ENCODE data around the gene LAD1. TPM values are rescaled to one million over a fixed set of nuclear protein-coding genes. Genes with fewer than 3 reads are reported as not detected.

LAD1 gene
- polyA plus RNA-seq, 1 experiment = 0.04 TPM

DNA sequence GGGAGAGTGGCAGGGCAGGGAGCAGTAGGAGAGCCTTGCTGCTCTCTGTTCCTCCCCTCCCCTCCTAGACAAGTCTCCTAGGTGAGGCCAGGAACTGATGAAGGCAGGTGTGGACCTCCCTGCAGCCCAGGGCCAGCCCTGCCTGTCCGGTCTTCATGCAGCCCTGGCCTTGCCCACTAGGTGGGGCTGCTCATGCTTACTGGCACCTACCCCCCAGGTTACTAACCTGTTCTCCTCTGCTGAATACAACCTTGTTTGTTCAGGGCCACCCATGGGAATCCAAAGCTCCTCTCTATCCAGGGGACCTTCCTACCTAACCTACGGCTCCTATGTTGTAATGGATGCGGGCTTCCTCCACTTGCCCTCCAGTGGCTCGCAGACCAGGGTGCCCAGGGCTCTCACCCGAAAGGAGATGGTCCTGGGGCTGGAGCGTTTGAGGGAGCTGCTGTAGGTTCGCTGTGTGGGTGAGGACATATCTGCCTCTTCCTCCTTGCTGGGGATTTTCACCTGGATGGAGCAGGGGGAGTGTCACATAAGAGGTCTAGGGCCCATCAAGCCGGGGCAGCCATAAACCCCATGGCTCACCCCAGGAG is 13.7 kb downstream of the LAD1 start:
- Histone ChIP-seq H3K27me3 (ENCODE audit: control insufficient read depth, insufficient read depth, low read length) (peaks cover 3% of the 10 kb centered on the region), H3K9me3 (ENCODE audit: control insufficient read depth, insufficient read depth, low read length) (no peaks in the 10 kb centered on the region), H3K27ac (ENCODE audit: low read depth, low read length) (no peak overlapping the region), H3K4me3 (ENCODE audit: low read depth, low read length) (no peak overlapping the region)
- CTCF ChIA-PET = interaction anchor here (0.5 to 2.0 kb wide), 18 partner anchors 9 to 128 kb away, joined by 3 to 8 read pairs (median 3); partner anchors contain the start of gene TNNI1
- POLR2A ChIA-PET = interaction anchor here (0.5 kb wide), 1 partner anchor 127 kb away, joined by 7 read pairs; no protein-coding TSS in a partner anchor
- no peak for DNase-seq (ENCODE audit: low read depth, low spot score)
- TF ChIP-seq, protein P1, sequence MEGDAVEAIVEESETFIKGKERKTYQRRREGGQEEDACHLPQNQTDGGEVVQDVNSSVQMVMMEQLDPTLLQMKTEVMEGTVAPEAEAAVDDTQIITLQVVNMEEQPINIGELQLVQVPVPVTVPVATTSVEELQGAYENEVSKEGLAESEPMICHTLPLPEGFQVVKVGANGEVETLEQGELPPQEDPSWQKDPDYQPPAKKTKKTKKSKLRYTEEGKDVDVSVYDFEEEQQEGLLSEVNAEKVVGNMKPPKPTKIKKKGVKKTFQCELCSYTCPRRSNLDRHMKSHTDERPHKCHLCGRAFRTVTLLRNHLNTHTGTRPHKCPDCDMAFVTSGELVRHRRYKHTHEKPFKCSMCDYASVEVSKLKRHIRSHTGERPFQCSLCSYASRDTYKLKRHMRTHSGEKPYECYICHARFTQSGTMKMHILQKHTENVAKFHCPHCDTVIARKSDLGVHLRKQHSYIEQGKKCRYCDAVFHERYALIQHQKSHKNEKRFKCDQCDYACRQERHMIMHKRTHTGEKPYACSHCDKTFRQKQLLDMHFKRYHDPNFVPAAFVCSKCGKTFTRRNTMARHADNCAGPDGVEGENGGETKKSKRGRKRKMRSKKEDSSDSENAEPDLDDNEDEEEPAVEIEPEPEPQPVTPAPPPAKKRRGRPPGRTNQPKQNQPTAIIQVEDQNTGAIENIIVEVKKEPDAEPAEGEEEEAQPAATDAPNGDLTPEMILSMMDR (IDR thresholded peaks at IDR 0.05; ENCODE audit: low read depth, low read length) = peak; percentile 77

DNA sequence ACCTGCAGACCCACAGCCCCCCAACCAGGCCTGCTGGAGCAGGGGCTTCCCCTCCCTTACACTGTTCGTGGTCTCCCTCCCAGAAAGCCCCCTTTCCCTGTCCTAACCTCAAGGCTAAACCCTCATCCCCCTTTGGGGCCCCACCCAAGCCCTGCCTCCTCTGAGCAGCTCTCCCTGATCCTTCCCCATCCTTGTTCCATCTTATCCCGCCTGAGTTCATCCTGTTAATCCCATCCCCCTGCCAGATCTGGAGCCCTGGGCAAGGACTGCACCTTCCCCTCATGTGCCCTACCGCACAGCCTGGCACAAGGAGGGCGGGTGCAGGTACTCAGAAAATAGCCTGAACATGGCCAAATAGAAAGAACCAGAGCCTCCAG is 14.7 kb downstream of the LAD1 start:
- Histone ChIP-seq H3K9me3 (ENCODE audit: control insufficient read depth, insufficient read depth, low read length) (no peaks in the 10 kb centered on the region), H3K27ac (ENCODE audit: low read depth, low read length) (peak overlapping the region; percentile 92), H3K27me3 (ENCODE audit: control insufficient read depth, insufficient read depth, low read length) (peaks cover 3% of the 10 kb centered on the region), H3K4me3 (ENCODE audit: low read depth, low read length) (peak overlapping the region; percentile 8; the same call in 1 of the 2 replicates)
- TF ChIP-seq, protein P1 (IDR thresholded peaks at IDR 0.05; ENCODE audit: low read depth, low read length) = no peak
- ChIA-PET CTCF (interaction anchor here (0.6 to 2.0 kb wide), 7 partner anchors 11 to 95 kb away, joined by 3 to 8 read pairs (median 3); partner anchors contain the start of gene TNNI1), POLR2A (no interaction called here)
- DNase-seq (ENCODE audit: low read depth, low spot score) = no peak

GRCh38 chr1:201383647-201384405 is 15.3 kb downstream of the LAD1 start:
- CTCF ChIA-PET = interaction anchor here (0.6 to 1.4 kb wide), 4 partner anchors 12 to 52 kb away, joined by 3 to 7 read pairs (median 6); no protein-coding TSS in a partner anchor
- H3K27ac ChIP-seq (ENCODE audit: low read depth, low read length) = peak overlapping the region; percentile 92
- no peaks in the 10 kb centered on the region for H3K27me3 ChIP-seq (ENCODE audit: control insufficient read depth, insufficient read depth, low read length)
- no peaks in the 10 kb centered on the region for H3K9me3 ChIP-seq (ENCODE audit: control insufficient read depth, insufficient read depth, low read length)
- peak; percentile 86 for DNase-seq (ENCODE audit: low read depth, low spot score)
- no peak overlapping the region; the same call in 1 of the 2 replicates for H3K4me3 ChIP-seq (ENCODE audit: low read depth, low read length)
- POLR2A ChIA-PET = no interaction called here
- TF ChIP-seq, protein P1 (IDR thresholded peaks at IDR 0.05; ENCODE audit: low read depth, low read length) = no peak

GRCh38 chr1:201381130-201381529 is 18.0 kb downstream of the LAD1 start:
- Histone ChIP-seq H3K27me3 (ENCODE audit: control insufficient read depth, insufficient read depth, low read length) (no peaks in the 10 kb centered on the region), H3K4me3 (ENCODE audit: low read depth, low read length) (no peak overlapping the region), H3K27ac (ENCODE audit: low read depth, low read length) (no peak overlapping the region), H3K9me3 (ENCODE audit: control insufficient read depth, insufficient read depth, low read length) (no peaks in the 10 kb centered on the region)
- POLR2A ChIA-PET = no interaction called here
- DNase-seq (ENCODE audit: low read depth, low spot score) = no peak
- TF ChIP-seq, protein P1 (IDR thresholded peaks at IDR 0.05; ENCODE audit: low read depth, low read length) = no peak
- CTCF ChIA-PET = interaction anchor here (0.6 to 1.3 kb wide), 3 partner anchors 20 to 599 kb away, joined by 3 read pairs; no protein-coding TSS in a partner anchor
